GM12865 (cell line): ENCODE data around the gene IFNA5.
A peak's percentile ranks its signal among the peaks of the same experiment; 100 is the strongest.

Experiments
- DNase-seq: peaks from one replicate; pipeline ENCODE4 v3.0.0; 2010; ENCODE audit warnings: low read depth
- H3K4me3 ChIP-seq: 2 replicates; pipeline ENCODE4 v1.5.1; 2011; ENCODE audit warnings: mild to moderate bottlenecking, low read depth, low read length, control low read depth
- CTCF ChIP-seq: IDR thresholded peaks from 2 replicates; pipeline ENCODE4 v1.5.1; 2011; ENCODE audit warnings: low read length, control low read depth, low read depth, inconsistent platforms; ENCODE audit not compliant: insufficient read depth; ENCODE audit errors: missing control alignments

Gene IFNA5

GRCh38 chr9:21268347-21268657 is 36.8 kb downstream of the IFNA5 start:
- no peak for TF ChIP-seq CTCF
- DNase-seq = no peak
- H3K4me3 ChIP-seq = no peak overlapping the region

- no peak for TF ChIP-seq CTCF
- DNase-seq = no peak
- no peak overlapping the region for H3K4me3 ChIP-seq
These were observed 37.4 kb downstream of the IFNA5 start for GRCh38 chr9:21267485-21268346.

GRCh38 chr9:21266733-21267484 is 38.2 kb downstream of the IFNA5 start:
- no peak for TF ChIP-seq CTCF
- no peak overlapping the region for H3K4me3 ChIP-seq
- no peak for DNase-seq

GRCh38 chr9:21265421-21266189 is 39.5 kb downstream of the IFNA5 start:
- peak; percentile 21 for DNase-seq
- H3K4me3 ChIP-seq = no peak overlapping the region
- TF ChIP-seq CTCF = no peak

- no peak for DNase-seq
- no peak for TF ChIP-seq CTCF
- no peak overlapping the region for H3K4me3 ChIP-seq
These were observed 49.4 kb downstream of the IFNA5 start for GRCh38 chr9:21255538-21256212.
